ENCODE data around the gene ADGRG1.

Gene ADGRG1

DNA sequence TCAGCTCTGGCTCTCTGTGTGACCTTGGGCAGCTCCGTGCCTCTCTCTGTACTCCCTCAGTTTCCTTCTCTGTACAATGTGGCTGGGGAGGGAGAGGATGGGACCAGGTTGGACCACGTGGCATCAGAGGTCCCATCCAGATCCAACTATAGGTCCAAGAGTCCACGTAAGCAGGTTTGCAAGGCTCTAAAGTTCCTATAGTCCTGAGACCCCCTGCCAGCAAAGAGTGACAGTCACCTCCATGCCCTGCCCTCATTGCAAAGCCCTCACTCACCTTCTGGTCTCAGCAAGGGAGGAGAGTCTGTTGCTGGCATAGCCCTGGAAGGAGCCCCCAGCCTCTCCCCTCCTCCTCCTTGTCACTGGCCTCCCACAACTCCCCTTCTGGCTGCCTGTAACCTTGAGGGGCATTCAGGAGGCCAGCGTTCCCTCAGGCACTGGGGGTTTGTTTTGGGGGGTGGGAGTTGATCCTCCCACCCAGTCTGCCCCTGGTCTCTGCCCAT, 60.1 kb downstream of the ADGRG1 start:
- no peak for DNase-seq

DNA sequence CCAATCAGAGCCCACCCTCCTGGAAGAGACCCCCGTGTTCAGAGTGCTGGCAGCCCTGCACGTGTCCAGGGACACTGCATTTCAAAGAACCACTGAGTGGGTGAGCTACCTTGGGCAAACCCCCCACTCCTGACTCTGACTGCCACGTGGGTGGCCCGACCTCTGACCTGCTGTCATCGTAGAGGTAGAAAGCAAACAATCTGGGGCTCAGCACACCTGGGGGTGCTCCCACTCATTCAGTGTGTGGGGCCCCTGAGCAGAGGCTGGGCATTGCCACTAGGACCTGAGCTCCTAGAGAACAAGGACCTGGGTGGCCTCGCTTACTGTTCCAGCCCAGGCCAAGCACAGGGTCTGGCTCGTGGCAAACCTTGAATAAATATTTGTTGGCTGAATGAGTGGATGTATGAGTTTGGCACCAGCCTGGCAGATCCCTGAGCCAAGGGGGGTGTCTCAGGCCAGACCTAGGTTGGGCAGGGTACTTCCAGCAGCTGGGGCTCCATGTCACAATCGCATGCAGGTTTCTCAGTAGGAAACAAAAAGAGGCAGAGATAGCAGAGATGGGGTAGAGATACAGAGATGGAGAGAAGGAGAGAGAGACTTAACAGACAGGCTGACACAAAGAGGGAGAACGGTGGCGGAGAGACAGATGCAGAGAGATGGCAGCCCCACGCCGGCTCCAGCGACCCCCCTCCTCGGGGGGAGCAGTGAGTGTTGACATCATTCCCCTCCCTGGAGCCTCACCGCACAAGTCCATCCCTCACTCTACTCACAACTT, 60.7 kb downstream of the ADGRG1 start:
- no peak for DNase-seq

DNA sequence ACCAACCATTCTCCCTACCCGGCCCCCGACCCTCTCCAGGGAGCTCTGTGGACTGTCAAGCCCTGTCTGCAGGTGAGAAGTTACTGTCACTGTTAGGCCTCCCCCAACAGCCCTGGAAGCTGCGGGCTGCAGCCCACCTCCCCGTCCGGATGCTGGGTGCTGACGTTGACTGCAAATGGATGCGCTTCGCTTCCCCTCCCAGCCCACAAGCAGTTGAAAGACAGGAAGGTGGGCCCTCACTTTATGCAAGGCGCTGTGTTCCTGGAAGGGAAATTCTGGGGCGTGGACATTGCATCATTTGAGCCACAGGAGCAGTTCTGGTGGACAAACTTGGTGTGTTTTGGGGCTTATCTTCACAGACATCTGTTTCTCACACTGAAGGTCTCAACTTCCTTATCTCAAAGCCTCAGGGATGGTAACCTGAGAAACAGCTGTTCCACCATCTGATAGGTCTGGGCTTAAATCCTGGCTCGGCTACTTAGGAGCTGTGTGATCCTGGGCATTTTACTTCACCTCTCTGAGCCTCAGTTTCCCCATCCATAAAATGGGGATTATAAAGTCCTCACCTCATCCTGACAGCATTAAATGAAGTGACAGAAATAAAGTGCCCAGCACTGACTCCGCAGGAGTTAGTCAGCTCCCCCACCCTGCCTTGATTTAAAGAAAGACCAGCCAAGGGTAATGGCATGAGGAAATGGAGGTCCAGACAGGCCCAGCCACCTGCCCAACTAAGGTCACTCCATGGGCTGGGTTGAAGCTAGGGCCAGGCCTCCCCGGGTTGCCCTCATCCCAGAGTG, 61.5 kb downstream of the ADGRG1 start:
- DNase-seq = no peak

DNA sequence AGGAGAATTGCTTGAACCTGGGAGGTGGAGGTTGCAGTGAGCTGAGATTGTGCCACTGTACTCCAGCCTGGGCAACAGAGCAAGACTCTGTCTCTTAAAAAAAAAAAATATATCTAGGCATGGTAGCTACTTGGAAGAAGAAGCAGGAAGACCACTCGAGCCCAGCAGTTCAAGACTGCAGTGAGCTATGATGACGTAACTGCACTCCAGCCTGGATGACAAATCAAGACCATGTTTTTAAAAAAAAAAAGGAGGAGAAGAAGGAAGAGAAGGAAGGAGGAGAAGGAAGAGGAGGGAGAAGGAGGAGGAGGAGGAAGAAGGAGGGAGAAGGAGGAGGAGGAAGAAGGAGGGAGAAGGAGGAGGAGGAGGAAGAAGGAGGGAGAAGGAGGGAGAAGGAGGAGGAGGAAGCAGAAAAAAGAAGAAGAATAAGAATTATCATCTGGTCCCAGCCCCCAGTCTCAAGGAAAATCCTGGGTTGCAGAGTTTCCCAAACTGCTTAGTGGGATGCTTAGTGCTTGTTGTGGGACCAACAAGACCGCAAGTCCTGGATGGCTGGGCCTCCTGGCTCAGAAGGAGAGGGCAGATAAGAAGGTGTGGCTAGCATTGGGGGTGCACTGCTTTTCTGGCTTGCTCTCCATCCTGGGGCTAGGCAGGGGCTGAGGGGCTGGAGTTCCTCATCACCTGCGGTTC, 62.5 kb downstream of the ADGRG1 start:
- no peak for DNase-seq

DNA sequence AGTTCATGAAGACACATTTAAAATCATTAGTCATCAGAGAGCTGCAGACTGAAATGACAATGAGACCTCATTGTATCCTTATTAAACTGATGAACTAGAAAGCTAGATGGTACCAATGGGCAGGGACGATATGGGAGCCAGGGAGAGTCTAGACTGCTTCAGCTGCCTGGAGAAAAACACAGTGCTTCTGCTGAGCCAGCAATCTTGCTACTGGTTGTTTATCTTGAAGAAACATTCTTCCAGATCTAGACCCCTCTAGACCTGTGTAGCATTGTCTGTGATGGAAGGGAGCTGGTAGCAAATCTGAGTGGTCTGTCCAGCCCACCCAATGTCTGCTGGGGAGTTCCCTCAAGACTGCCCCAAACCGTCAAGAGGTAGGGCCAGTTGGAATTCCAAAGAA, 64.2 kb downstream of the ADGRG1 start:
- DNase-seq = no peak

DNA sequence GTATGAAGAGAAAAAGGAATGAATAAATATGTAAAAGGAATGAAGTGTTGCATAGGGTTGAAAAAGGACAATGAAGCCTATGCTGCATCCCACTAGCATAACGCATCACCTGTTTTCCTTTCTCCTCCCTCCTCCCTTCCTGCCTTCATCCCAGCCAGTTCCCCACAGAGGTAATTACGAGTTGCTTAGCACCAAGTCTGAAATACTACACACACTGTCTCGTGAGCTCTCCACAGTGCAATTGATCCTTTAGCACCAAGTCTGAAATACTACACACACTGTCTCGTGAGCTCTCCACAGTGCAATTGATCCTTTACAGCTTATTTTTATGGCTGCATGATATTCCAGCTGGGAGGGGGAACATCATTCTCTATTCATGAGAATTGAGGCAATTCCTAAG, 65.1 kb downstream of the ADGRG1 start:
- no peak for DNase-seq

DNA sequence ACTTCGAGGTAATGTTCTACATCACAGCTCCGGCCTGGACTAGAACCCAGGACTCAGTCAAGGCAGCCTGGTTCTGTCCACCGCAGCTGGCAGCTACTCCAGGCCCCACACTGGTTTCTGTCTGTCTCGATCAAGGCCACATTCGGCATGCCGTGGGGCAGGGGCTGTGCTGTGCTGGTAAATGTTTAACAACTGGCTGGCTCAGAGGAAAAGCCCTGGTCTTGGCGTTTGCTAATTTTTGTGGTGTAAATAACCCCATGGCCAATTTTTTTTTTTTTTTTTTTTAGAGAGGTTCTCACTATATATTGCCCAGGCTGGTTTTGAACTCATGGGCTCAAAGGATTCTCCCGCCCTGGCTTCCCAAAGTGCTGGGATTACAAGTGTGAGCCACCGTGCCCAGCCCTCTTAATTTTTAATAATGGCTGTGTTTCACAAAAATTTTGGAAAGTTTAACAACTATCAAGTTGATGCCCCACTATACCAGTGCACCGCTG, 65.8 kb downstream of the ADGRG1 start:
- DNase-seq = no peak

DNA sequence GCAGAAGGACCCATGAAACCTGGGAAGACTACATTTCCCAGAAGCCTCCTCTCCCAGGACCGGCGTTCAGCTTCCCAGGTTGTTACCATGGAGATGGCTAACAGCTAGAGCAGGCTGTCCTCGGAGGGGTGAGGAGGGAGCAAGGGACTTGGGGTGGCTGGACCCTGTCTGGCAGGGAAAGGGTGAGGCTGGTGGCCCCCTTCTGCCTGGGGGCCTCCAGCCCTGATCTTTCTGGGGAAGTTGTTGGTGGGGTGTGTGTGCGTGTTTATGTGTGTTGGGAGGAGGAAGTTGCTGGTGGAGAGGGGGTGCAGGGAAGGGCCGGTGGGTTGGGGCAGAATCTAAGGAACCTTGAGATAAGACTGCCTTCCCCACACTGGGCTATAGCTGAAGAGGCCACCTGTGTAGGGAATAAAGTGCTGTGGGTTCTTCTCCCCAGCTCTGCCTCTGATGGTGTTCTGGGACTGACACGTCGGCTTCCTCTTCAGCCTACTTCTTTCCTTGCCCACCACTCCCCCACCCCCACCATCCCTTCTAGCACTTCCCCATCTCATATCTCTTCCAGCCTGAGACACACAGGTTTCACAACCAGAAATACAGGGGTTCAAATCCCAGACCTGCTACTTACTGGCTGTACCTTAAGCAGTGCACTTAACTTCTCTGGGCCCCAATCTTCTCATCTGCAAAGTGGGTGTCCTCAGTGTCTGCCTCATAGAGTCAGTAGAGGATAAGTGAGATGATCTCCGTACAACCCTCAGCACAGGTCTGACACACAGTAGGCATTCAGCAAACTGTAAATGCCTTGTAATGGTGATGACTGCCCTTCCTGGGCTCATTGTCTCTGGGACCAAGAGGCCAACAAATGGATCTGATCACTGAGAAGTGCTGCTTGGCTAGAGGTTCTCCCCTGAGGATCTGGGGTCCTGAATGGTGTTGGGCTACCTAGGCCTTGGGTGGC, 66.6 kb downstream of the ADGRG1 start, which contains the start of gene DRC7:
TSS of gene DRC7 (plus strand) at position 82 of the 955 bp plus-strand sequence. CDS start 3,144 bp downstream, outside the sequence.
- peak; percentile 13 to 34 for DNase-seq

DNA sequence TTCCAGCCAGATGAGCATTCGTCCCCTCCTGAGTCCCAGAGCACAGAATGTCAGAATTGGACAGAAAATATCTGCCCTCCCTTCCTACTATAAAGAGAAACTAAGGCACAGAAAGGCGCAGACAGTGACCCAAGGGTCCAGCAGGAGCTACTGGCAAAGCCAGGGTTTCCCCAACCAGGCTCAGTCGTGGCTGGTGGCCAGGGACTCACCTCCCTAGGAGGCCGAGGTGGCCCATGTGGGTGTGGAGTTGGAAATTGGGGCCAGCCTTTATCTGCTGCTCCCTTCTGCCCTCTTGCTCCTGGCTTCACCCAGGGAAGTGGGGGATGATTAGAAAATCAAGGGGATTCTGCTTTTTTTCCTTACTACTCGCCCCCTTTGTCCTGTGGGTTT, 67.2 kb downstream of the ADGRG1 start:
- no peak for DNase-seq

DNA sequence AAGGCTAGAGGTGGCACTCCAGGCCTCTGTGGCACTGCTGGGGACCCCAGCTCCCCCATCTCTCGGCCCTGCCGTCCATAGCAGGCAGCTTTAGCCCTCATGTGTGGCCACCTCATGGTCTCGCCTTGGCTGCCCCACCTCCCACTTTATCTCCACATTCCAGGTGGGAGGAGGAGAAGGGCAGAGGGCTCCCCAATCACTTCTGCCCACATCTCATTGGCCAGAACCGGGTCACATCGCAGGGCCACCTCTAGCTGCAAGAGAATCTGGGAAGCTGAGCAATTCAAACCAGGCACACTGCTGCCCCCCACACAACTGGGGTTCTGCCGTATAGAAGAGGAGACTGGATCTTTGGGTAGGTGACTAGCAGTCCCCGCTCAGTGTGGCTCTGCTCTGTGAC, 67.8 kb downstream of the ADGRG1 start:
- DNase-seq = no peak

DNA sequence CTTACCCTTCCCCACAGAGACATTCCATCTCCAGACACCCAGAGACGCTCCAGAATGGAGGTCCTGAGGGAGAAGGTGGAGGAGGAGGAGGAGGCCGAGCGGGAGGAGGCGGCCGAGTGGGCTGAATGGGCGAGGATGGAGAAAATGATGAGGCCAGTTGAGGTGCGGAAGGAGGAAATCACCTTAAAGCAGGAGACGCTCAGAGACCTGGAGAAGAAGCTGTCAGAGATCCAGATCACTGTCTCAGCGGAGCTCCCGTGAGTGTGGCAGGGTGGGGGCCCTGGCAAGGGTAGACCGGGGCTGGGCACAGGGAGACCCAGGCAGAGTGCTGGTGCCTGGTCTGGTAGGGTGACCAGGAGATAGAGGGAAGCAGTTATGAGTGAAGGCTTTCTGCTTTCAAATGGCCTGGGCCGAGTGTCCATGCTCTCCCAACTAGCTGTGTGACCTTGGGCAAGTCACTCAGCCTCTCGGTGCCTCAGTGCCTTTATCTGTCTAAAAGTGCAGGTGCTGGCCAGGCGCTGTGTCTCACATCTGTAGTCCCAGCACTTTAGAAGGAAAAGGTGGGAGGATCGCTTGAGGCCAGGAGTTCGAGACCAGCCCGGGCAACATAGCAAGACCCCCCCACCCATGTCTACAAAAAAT, 69.6 kb downstream of the ADGRG1 start:
- no peak for DNase-seq

DNA sequence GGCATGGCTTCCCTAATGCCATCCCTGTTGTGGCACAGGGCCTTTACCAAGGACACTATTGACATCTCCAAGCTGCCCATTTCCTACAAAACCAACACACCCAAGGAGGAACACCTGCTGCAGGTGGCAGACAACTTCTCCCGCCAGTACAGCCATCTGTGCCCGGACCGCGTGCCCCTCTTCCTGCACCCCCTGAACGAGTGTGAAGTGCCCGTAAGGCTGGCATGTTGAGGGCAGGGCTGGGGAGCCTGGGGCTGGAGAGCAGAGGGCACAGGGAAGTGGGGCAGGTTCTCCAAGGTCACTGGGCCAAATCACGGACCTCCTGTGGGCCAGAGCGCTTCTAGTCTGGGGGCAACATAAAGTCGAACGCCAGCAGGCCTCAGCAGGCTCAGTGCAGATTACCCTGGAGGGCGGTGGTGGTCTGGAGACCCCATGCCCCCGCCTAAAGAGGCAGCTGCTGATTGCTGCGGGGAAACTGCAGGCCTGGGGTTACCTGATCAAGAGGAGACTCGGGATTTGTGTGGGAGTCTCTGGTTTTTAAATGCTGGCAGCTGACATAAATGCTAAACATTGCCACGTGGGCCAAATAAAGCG, 70.5 kb downstream of the ADGRG1 start:
- DNase-seq = no peak

DNA sequence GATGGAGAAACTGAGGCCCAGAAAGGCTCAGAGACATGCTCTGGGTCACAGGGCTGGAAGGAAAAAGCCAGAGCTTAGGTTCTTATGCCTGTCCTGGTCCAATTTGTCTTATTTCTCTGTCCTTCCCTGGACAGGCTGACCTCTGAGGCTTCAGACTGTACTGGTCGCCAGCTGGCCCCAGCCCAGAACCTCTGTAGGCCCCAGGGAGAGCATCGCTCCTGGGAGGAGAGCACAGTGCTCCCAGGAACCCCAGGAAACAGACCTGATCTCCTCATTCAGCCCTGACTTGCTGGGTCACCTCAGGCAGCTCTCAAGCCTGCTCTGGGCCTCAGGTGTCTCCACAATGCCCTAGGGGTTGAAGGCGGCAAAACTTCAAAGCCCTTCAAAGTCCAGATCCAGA, 71.1 kb downstream of the ADGRG1 start:
- no peak for DNase-seq

DNA sequence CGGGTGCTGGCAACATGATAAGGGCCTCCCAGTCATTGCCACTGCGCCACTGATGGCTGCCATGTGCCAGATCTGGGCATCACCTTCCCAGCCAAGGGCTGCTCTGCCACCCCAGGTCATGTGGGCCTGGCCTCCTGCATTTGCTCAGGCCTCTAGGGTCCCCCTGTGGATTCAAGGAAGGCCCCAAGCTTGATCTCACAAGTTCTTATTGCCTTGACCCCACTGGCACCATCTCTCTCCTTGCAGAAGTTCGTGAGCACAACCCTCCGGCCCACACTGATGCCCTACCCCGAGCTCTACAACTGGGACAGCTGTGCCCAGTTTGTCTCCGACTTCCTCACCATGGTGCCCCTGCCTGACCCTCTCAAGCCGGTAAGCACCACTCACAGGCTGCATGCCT, 71.5 kb downstream of the ADGRG1 start:
- DNase-seq = no peak

DNA sequence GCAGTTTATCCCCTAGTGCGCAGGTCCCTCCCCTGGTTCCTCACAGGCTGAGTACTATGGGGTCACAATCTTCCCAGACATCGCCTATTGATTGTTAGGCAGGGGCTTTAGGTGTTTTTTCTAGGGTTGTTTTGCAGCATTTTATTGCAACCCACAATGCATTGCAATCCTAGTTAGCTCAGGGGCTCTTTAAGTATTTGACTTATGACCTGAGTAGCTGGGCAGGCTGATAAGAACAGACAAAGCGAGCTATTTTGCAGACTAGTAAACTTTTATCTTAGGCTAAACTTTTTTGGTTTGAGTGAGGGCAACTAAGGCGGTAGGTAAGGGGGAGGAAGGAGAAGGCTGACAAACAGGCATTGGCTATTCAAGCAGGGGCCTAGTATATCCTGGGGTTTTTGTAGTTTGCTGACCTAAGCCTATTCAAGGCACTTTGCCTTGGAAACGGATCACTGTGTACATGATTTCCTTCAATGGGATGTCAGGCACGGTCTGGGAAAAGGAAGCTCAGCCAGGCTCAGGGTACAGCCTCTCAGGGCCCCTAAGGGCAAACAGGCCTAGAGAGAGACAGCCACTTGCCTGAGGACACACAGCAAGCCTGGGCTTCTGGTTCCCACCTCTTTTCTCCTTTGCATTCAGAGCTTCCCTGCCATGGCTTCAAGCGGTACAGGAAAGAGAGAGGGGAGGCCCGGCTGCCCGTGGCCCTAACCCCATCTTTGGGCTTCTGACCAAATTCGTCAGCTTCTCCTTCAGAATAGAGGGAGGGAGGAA, 72.5 kb downstream of the ADGRG1 start:
- DNase-seq = no peak

DNA sequence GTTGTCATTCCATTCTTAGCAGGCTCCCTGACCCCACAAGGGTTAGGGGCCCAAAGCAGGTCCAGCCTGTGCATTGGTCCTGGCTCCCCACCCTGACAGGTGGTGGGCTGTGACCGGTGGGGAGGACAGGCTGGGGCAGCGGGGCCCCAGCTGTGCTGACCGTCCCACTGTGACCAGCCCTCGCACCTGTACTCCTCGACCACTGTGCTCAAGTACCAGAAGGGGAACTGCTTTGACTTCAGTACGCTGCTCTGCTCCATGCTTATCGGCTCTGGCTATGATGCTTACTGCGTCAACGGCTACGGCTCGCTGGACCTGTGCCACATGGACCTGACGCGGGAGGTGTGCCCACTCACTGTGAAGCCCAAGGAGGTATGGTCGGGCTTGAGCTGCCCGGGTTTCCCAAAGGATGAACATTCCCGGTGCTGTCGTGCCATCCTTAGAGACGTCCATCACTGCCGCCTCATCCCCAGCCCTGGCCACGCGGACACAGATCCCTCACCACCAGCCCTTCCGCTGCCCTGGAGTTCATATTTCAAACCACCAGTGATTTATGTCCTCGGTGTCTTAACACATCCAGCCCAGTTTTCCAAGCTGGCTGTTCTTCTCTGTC, 73.4 kb downstream of the ADGRG1 start:
- no peak for DNase-seq

DNA sequence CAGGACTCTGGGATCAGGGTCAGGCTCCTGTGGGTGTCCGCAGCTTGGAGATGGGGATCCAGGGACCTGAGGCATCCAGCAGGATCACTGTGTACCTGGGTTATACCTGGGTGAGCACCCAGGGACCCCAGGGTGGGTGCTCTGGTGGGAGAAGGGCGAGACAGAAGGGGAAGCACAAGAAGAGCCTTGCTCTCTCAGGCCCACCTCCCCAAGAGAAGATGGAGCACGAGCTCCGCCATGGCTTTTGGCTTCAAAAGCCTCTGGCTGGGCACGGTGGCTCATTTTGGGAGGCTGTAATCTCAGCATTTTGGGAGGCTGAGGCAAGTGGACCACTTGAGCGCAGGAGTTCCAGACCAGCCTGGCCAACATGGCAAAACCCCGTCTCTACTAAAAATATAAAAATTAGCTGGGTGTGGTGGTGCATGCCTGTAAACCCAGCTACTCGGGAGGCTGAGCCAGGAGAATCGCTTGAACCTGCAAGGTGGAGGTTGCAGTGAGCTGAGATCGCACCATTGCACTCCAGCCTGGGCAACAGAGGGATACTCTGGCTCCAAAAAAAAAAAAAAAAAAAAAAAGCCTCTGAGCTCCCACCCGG, 75.1 kb downstream of the ADGRG1 start:
- DNase-seq = no peak

DNA sequence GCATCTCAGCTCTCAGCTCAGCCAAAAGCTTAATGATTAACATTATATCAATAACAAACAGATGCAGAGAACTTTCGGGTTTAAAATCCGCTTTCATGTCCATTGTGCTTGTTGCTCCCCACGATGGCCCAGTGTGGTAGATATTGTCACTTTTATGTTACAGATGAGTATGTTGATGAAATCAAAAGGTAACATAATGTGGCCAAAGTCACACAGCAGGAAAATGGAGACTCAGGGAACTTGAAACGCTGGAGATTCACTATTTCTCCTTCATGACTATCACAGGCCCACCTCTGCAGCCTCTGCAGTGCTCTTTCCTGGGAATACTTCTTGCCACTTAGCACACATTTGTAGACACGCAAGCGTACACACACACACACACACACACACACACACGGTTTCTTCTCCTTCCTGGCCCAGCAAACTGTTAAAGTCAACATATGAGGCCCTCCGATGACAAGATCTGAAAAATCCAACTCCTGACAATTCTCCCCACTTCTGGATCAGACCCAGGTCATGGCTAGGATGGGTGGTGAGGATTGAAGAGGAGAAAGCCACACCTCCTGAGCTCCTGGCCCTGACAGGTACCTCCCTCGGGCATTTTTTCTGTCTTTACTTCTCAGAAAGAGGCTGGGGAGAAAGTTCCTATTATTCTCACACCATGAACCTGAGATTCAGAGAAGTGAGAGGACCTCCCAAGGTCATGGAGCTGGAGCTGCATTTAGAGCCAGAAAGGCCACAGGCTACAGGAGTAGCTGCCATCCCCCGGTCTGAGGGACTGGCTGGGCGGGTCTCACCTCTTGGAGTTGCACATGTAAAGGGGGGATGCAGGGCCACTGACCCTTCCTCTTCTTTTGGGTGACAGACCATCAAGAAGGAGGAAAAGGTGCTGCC, 75.8 kb downstream of the ADGRG1 start:
- DNase-seq = no peak

Data from SW 1271 (cell line).